DMS79 treated with DMSO at 0.1 percent for 48 hours (cell line): ENCODE measurements around the gene CYP2S1.
"Not testable (repeated sequence)": the region's sequence is repeated elsewhere in the genome, so short reads cannot be mapped to it uniquely, and the experiment has no call there.

Experiments used
- DNase-seq: peaks from one replicate; lab custom pipeline; 2025; lab: John Stamatoyannopoulos, UW

Gene CYP2S1

GRCh38 chr19:41192574-41193429 lies at the start of gene CYP2S1:
CYP2S1 (plus strand) TSS chr19:41193219; CDS start chr19:41193265, 46 bp downstream.
- no peak for DNase-seq

- peak; percentile 27 for DNase-seq
These were observed 48.6 kb upstream of the CYP2S1 start for GRCh38 chr19:41144403-41144802.

- DNase-seq = no peak
These were observed 43.2 kb upstream of the CYP2S1 start for GRCh38 chr19:41149831-41150230.

- DNase-seq = not testable (repeated sequence)
These were observed 42.0 kb upstream of the CYP2S1 start for GRCh38 chr19:41150986-41151385.

GRCh38 chr19:41154060-41154459 lies 39.0 kb upstream of the CYP2S1 start:
- no peak for DNase-seq

- DNase-seq = no peak
These were observed 36.8 kb upstream of the CYP2S1 start for GRCh38 chr19:41156207-41156606.

- no peak for DNase-seq
These were observed 33.1 kb upstream of the CYP2S1 start for GRCh38 chr19:41159881-41160280.

- DNase-seq = no peak
These were observed 31.1 kb upstream of the CYP2S1 start for GRCh38 chr19:41161903-41162302.

- no peak for DNase-seq
These were observed 25.8 kb upstream of the CYP2S1 start for GRCh38 chr19:41166944-41167804.

- no peak for DNase-seq
These were observed 20.5 kb upstream of the CYP2S1 start for GRCh38 chr19:41172297-41173164.

- DNase-seq = no peak
These were observed 18.6 kb upstream of the CYP2S1 start for GRCh38 chr19:41174297-41174928.

- DNase-seq = no peak
These were observed 16.9 kb upstream of the CYP2S1 start for GRCh38 chr19:41175801-41176777.

- DNase-seq = not testable (repeated sequence)
These were observed 12.8 kb upstream of the CYP2S1 start for GRCh38 chr19:41180173-41180572.

- DNase-seq = no peak
These were observed 5.8 kb upstream of the CYP2S1 start for GRCh38 chr19:41186971-41187883.

GRCh38 chr19:41187884-41188279 lies 5.1 kb upstream of the CYP2S1 start:
- no peak for DNase-seq

- DNase-seq = peak; percentile 21
These were observed 3.5 kb upstream of the CYP2S1 start for GRCh38 chr19:41189425-41190065.

GRCh38 chr19:41193430-41194156 lies 574 bp downstream of the CYP2S1 start:
- DNase-seq = no peak

- no peak for DNase-seq
These were observed 1.1 kb downstream of the CYP2S1 start for GRCh38 chr19:41194157-41194552.
